H1 (cell line): ENCODE results near the gene GTPBP6. TPM values are rescaled to one million over a fixed set of nuclear protein-coding genes. Genes with fewer than 3 reads are reported as not detected.

Experiments
- CTCF ChIA-PET: fragments of 300-600 bp; sonication (Branson Sonifier 250); formaldehyde crosslinking; loops from one replicate; lab custom pipeline; 2021; ENCODE audit not compliant: partially characterized antibody; lab: Charles Lee
- POLR2A ChIA-PET: fragments of 300-600 bp; sonication (Branson Sonifier 250); formaldehyde crosslinking; loops from one replicate; lab custom pipeline; 2021; ENCODE audit warnings: inconsistent platforms; ENCODE audit not compliant: partially characterized antibody; lab: Charles Lee
- DNase-seq, 2 experiments: peaks; one replicate each; pipeline versions ENCODE4 v3.0.0 to v3.0.0-alpha.2; 2010 to 2022; ENCODE audit warnings: low spot score in 2 of 2, low read depth in 1 of 2, mixed read lengths in 1 of 2
- FAIRE-seq: peaks from 2 replicates; lab custom pipeline; 2011; peaks lifted over from hg19 to GRCh38; lab: Jason Lieb, UNC
- H2AFZ ChIP-seq: 2 replicates; pipeline ENCODE4 v1.8.1; 2012; ENCODE audit warnings: low read length, inconsistent platforms
- H2AK5ac ChIP-seq: 2 replicates; pipeline ENCODE4 v1.6.1; 2013; ENCODE audit warnings: low read depth, low read length
- H2BK120ac ChIP-seq: replicated peaks from 2 replicates; pipeline ENCODE3; 2013; ENCODE audit warnings: low read depth, low read length, inconsistent platforms
- H2BK12ac ChIP-seq: 2 replicates; pipeline ENCODE4 v1.6.1; 2013; ENCODE audit warnings: low read depth, low read length
- H2BK15ac ChIP-seq: 2 replicates; pipeline ENCODE4 v1.6.1; 2013; ENCODE audit warnings: low read length
- H2BK20ac ChIP-seq: 2 replicates; pipeline ENCODE4 v1.6.1; 2013; ENCODE audit warnings: low read length
- H2BK5ac ChIP-seq: 2 replicates; pipeline ENCODE4 v1.6.1; 2013; ENCODE audit warnings: low read depth, low read length
- H3K14ac ChIP-seq: 2 replicates; pipeline ENCODE4 v1.6.1; 2013; ENCODE audit warnings: inconsistent platforms; ENCODE audit not compliant: insufficient read length
- H3K18ac ChIP-seq: 2 replicates; pipeline ENCODE4 v1.6.1; 2013; ENCODE audit warnings: low read length; ENCODE audit errors: extremely low read depth
- H3K23ac ChIP-seq: 2 replicates; pipeline ENCODE4 v1.6.1; 2013; ENCODE audit warnings: inconsistent platforms; ENCODE audit not compliant: insufficient read length
- H3K23me2 ChIP-seq: 2 replicates; pipeline ENCODE4 v1.6.1; 2013; ENCODE audit warnings: low read depth, low read length
- H3K27ac ChIP-seq: 2 replicates; pipeline ENCODE4 v1.6.1; 2011; ENCODE audit warnings: low read depth, low read length, inconsistent platforms
- H3K27me3 ChIP-seq, 4 experiments: replicated peaks in 1 of 4; 1 replicate in 1 of 4; 2 replicates in 3 of 4; pipeline versions ENCODE4 v1.6.1 to v1.8.1; 2011 to 2013; ENCODE audit warnings: low read length in 3 of 4, mild to moderate bottlenecking in 3 of 4, inconsistent platforms in 2 of 4, mixed read lengths in 2 of 4, moderate library complexity in 1 of 4; ENCODE audit not compliant: control insufficient read depth in 3 of 4, insufficient read depth in 3 of 4; ENCODE audit errors: extremely low read depth in 1 of 4
- H3K36me3 ChIP-seq, 4 experiments: 2 replicates each; pipeline versions ENCODE4 v1.6.1 to v1.8.1; 2011 to 2013; ENCODE audit warnings: mild to moderate bottlenecking in 4 of 4, low read length in 3 of 4, moderate library complexity in 2 of 4, control low read depth in 1 of 4, inconsistent platforms in 1 of 4; ENCODE audit not compliant: insufficient read depth in 4 of 4, control insufficient read depth in 2 of 4
- H3K4ac ChIP-seq: replicated peaks from 2 replicates; pipeline ENCODE3; 2013; ENCODE audit warnings: low read length, low read depth, mixed read lengths, inconsistent platforms; ENCODE audit not compliant: insufficient read length
- H3K4me1 ChIP-seq, 4 experiments: replicated peaks in 1 of 4; 1 replicate in 1 of 4; 2 replicates in 3 of 4; pipeline versions ENCODE4 v1.6.1 to v1.8.1; 2011 to 2013; ENCODE audit warnings: low read length in 3 of 4, inconsistent platforms in 2 of 4, mixed read lengths in 1 of 4; ENCODE audit not compliant: insufficient read depth in 4 of 4, control insufficient read depth in 3 of 4
- H3K4me2 ChIP-seq, 2 experiments: 2 replicates each; pipeline versions ENCODE4 v1.6.1 to v1.8.1; 2011 to 2013; ENCODE audit warnings: low read depth in 2 of 2, low read length in 2 of 2, control low read depth in 1 of 2, inconsistent platforms in 1 of 2, mild to moderate bottlenecking in 1 of 2; ENCODE audit not compliant: insufficient read depth in 1 of 2
- H3K4me3 ChIP-seq, 4 experiments: fragments of 200-600, 300-600 bp in 1 of 4; sonication (generic), shearing (Covaris generic), sonication (Bioruptor Twin) in 1 of 4; 2 replicates each; pipeline versions ENCODE4 v1.5.1 to v1.8.1; 2011 to 2016; ENCODE audit warnings: low read length in 4 of 4, low read depth in 3 of 4, control low read depth in 2 of 4, inconsistent platforms in 2 of 4, mild to moderate bottlenecking in 2 of 4, mixed read lengths in 1 of 4, moderate library complexity in 1 of 4; ENCODE audit not compliant: insufficient read depth in 2 of 4; ENCODE audit errors: extremely low read depth in 1 of 4
- H3K56ac ChIP-seq: replicated peaks from 2 replicates; pipeline ENCODE3; 2013; ENCODE audit warnings: low read depth, mild to moderate bottlenecking, mixed read lengths, low read length, inconsistent platforms; ENCODE audit not compliant: insufficient read length
- H3K79me1 ChIP-seq: 2 replicates; pipeline ENCODE4 v1.6.1; 2013; ENCODE audit warnings: low read depth, low read length, control low read depth
- H3K79me2 ChIP-seq, 2 experiments: 2 replicates each; pipeline versions ENCODE4 v1.6.1 to v1.8.1; 2012 to 2013; ENCODE audit warnings: low read length in 2 of 2, mild to moderate bottlenecking in 2 of 2, inconsistent platforms in 1 of 2; ENCODE audit not compliant: insufficient read depth in 2 of 2, control insufficient read depth in 1 of 2
- H3K9ac ChIP-seq, 4 experiments: replicated peaks in 1 of 4; 1 replicate in 1 of 4; 2 replicates in 3 of 4; pipeline versions ENCODE4 v1.6.1 to v1.8.1; 2011 to 2013; ENCODE audit warnings: low read depth in 3 of 4, low read length in 3 of 4, control low read depth in 2 of 4, mild to moderate bottlenecking in 2 of 4, moderate library complexity in 2 of 4, inconsistent platforms in 1 of 4; ENCODE audit errors: extremely low read depth in 1 of 4
- H3K9me3 ChIP-seq, 2 experiments: 2 replicates each; pipeline versions ENCODE4 v1.6.1 to v1.8.1; 2012 to 2013; ENCODE audit warnings: mild to moderate bottlenecking in 2 of 2, moderate library complexity in 2 of 2, control low read depth in 1 of 2, inconsistent platforms in 1 of 2, low read depth in 1 of 2, low read length in 1 of 2, mixed read lengths in 1 of 2; ENCODE audit not compliant: insufficient read depth in 2 of 2
- H4K20me1 ChIP-seq, 2 experiments: replicated peaks in 1 of 2; 2 replicates each; pipeline versions ENCODE3 to v1.8.1; 2011 to 2013; ENCODE audit warnings: inconsistent platforms in 2 of 2, low read length in 2 of 2, mild to moderate bottlenecking in 1 of 2; ENCODE audit not compliant: insufficient read depth in 2 of 2, control insufficient read depth in 1 of 2
- H4K5ac ChIP-seq: 2 replicates; pipeline ENCODE4 v1.6.1; 2013; ENCODE audit warnings: low read length, low read depth, mixed read lengths, inconsistent platforms; ENCODE audit not compliant: insufficient read length
- H4K8ac ChIP-seq: 2 replicates; pipeline ENCODE4 v1.8.0; 2013; ENCODE audit warnings: mild to moderate bottlenecking, moderate library complexity, low read length, inconsistent platforms; ENCODE audit not compliant: insufficient read depth; ENCODE audit errors: extremely low read depth
- H4K91ac ChIP-seq: replicated peaks from 2 replicates; pipeline ENCODE3; 2013; ENCODE audit warnings: low read length, mixed read lengths, inconsistent platforms; ENCODE audit not compliant: insufficient read length
- CHD1 ChIP-seq: IDR thresholded peaks from 2 replicates; pipeline ENCODE4 v1.6.1; 2012; ENCODE audit warnings: low read depth, low read length, improper control_type of control experiment
- SAP30 ChIP-seq: fragments of 300-600 bp; sonication (generic); IDR thresholded peaks from 2 replicates; pipeline ENCODE4 v1.7.1; 2012; ENCODE audit warnings: low read length, moderate library complexity, mild to moderate bottlenecking, inconsistent platforms; ENCODE audit not compliant: insufficient read depth, insufficient replicate concordance
- WGBS, 2 experiments: shearing (Covaris generic) in 1 of 2; methylation state at CpG; one replicate each; pipeline versions ENCODE4 v1.1.6 to v1.1.7; 2013 to 2015; ENCODE audit warnings: low lambda C conversion rate in 2 of 2, mixed read lengths in 2 of 2, inconsistent platforms in 1 of 2, low coverage in 1 of 2, missing lambda C conversion rate in 1 of 2; ENCODE audit not compliant: insufficient replicate concordance in 2 of 2, insufficient coverage in 1 of 2, insufficient read length in 1 of 2; ENCODE audit errors: extremely low coverage in 1 of 2, missing lambda C conversion rate in 1 of 2; 5-methylcytosine and 5-hydroxymethylcytosine counted together
- polyA plus RNA-seq, 7 experiments: library from polyadenylated mRNA; depleted of rRNA in 3 of 7; stranded (reverse) in 5 of 7; unstranded in 2 of 7; fragments of >200 nt in 5 of 7; fragments of 200-250 nt in 2 of 7; gene quantifications; 1 replicate in 5 of 7; 2 replicates in 1 of 7; 4 replicates in 1 of 7; pipeline versions ENCODE4 v1.2.1 to v1.2.3, GENCODE V29; 2011 to 2013; ENCODE audit warnings: missing spikeins in 2 of 7, mixed read lengths in 2 of 7
- total RNA-seq: library from RNA; stranded (reverse); fragmentation: NEBNext Ultra II Directional; extraction: Animal tissue kit (Norgen Biotek cat#: 25700); gene quantifications from 2 replicates; pipeline ENCODE4 v1.2.1, GENCODE V29; 2021

The GTPBP6 gene
- total and polyA plus RNA-seq, 2 of the 8 experiments (the other 6 are each of a cell fraction or from before 2014, with no cell fraction given) = 33.9 to 57.1 TPM

- Histone ChIP-seq H3K36me3 (peaks cover 0 to 6% (median 0%) of the 10 kb centered on the region in 4 experiments; a peak in 2 of 8 replicates), H2AK5ac (no peak overlapping the region; the same call in 1 of the 2 replicates), H3K23me2 (peaks cover 21% of the 10 kb centered on the region), H2BK120ac (peak overlapping the region; percentile 24), H3K4ac (no peak overlapping the region), H2BK20ac (no peak overlapping the region), H3K4me2 (peak overlapping the region; percentile 92 to 99), H2BK5ac (peak overlapping the region; percentile 78; the same call in 1 of the 2 replicates), H2BK12ac (no peak overlapping the region), H3K27me3 (no peaks in the 10 kb centered on the region), H3K79me2 (peaks cover 6 to 14% of the 10 kb centered on the region in 2 experiments; a peak in 2 of 4 replicates), H4K8ac (peak overlapping the region; percentile 39; the same call in 1 of the 2 replicates), H3K23ac (no peak overlapping the region), H3K56ac (peak overlapping the region; percentile 51), H3K18ac (peak overlapping the region; percentile 62), H3K4me1 (peaks cover 0 to 20% (median 12%) of the 10 kb centered on the region in 4 experiments; a peak in 6 of 7 replicates), H3K79me1 (peaks cover 3% of the 10 kb centered on the region), H3K27ac (no peak overlapping the region; the same call in 1 of the 2 replicates), H3K4me3 (peak overlapping the region in 3 of 4 experiments; percentile 74 to 78 (median 76); a peak in 6 of 8 replicates), H2BK15ac (0 out of 2 replicates have a peak overlapping the region, but pooled peaks have one; percentile 16), H4K20me1 (peaks cover 0 to 2% of the 10 kb centered on the region in 2 experiments), H2AFZ (no peak overlapping the region), H4K5ac (no peak overlapping the region), H3K9me3 (no peaks in the 10 kb centered on the region), H3K9ac (no peak overlapping the region), H3K14ac (no peak overlapping the region), H4K91ac (peak overlapping the region; percentile 91)
- DNase-seq (peak in 1 of 2 experiments; percentile 71), FAIRE-seq (no peak)
- no peak for TF ChIP-seq CHD1
- no peak for TF ChIP-seq SAP30
- CTCF ChIA-PET = no interaction called here
- 53% methylated on average over 9 of the region's 16 CpGs; no CpG with 5 or more reads in 1 of the 2 experiments for WGBS, 2 experiments
- POLR2A ChIA-PET = no interaction called here
Observed at GRCh38 chrX:274904-275475, 43.6 kb downstream of the GTPBP6 start.
